ENCODE results near the gene RCN1. TPM values are rescaled to one million over a fixed set of nuclear protein-coding genes. Genes with fewer than 3 reads are reported as not detected.

The RCN1 gene
- total RNA-seq, 1 experiment from 2014 or later = 231 TPM

GRCh38 chr11:32152216-32152615, 61.3 kb downstream of the RCN1 start:
- DNase-seq (ENCODE audit: low read depth) = no peak

DNA sequence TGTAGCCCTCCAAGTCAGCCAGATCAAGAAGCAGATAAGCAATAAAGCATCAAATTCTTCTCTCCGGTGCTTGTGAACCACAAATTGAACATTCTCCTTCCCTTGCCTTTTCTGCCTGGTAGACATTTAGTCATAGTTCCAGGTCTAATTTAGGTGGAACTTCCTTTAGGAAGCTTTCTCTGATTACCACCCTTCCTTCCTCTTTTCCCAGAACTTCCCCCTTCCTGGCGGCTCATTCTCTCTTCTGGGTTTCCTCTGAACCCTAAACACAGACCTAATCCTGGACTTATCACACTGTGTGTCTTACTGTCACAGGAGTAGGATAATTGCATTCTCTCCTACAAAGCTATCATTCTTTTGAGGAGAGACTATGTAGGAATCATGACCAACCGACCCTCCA, 61.9 kb downstream of the RCN1 start:
- DNase-seq (ENCODE audit: low read depth) = no peak

GRCh38 chr11:32153747-32154146, 62.9 kb downstream of the RCN1 start:
- DNase-seq (ENCODE audit: low read depth) = no peak

DNA sequence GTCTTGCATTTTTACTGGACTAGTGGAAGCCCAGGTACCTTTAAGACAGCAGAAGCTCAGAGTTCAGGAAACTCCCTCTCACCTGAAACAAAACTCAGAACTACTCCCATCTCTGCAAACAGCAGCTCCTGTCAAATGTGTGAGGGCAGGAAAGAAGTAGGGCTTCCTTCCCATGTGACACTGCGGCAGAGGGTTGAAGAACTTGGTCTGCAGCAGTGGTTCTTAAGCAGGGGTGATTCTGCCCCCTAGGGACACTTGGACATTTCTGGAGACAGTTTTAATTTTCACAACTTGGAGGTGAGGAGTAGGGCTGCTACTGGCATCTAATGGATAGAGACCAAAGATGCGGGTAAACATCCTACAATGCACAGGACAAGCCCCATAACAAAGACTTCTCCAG, 63.4 kb downstream of the RCN1 start:
- peak; percentile 68 for DNase-seq (ENCODE audit: low read depth)
